NCI-H226 (cell line): Measurements from ENCODE around the gene IMMP2L.

Experiments used
- DNase-seq: peaks from one replicate; pipeline ENCODE4 v3.0.0-alpha.2; 2015

Gene IMMP2L

GRCh38 chr7:110894111-110894510, 668.2 kb downstream of the IMMP2L start:
- no peak for DNase-seq

- no peak for DNase-seq
These were observed 671.1 kb downstream of the IMMP2L start for GRCh38 chr7:110891197-110891596.

GRCh38 chr7:110890101-110890500, 672.2 kb downstream of the IMMP2L start:
- no peak for DNase-seq

- no peak for DNase-seq
These were observed 673.0 kb downstream of the IMMP2L start for GRCh38 chr7:110889335-110889734.

- no peak for DNase-seq
These were observed 673.7 kb downstream of the IMMP2L start for GRCh38 chr7:110888641-110889040.

- no peak for DNase-seq
These were observed 676.8 kb downstream of the IMMP2L start for GRCh38 chr7:110885474-110885873.

- DNase-seq = no peak
These were observed 680.6 kb downstream of the IMMP2L start for GRCh38 chr7:110881721-110882120.

- no peak for DNase-seq
These were observed 681.3 kb downstream of the IMMP2L start for GRCh38 chr7:110880971-110881370.

GRCh38 chr7:110877016-110877415, 685.3 kb downstream of the IMMP2L start:
- peak; percentile 16 for DNase-seq

- no peak for DNase-seq
These were observed 686.9 kb downstream of the IMMP2L start for GRCh38 chr7:110875346-110875745.

- DNase-seq = no peak
These were observed 690.4 kb downstream of the IMMP2L start for GRCh38 chr7:110871856-110872255.

- no peak for DNase-seq
These were observed 691.4 kb downstream of the IMMP2L start for GRCh38 chr7:110870926-110871325.

- DNase-seq = no peak
These were observed 693.8 kb downstream of the IMMP2L start for GRCh38 chr7:110868458-110868857.

GRCh38 chr7:110867771-110868170, 694.5 kb downstream of the IMMP2L start:
- no peak for DNase-seq

GRCh38 chr7:110863258-110863657, 699.0 kb downstream of the IMMP2L start:
- DNase-seq = no peak

GRCh38 chr7:110861163-110861562, 701.1 kb downstream of the IMMP2L start:
- DNase-seq = peak; percentile 24

- no peak for DNase-seq
These were observed 705.2 kb downstream of the IMMP2L start for GRCh38 chr7:110857106-110857505.

- DNase-seq = no peak
These were observed 705.6 kb downstream of the IMMP2L start for GRCh38 chr7:110856704-110857103.

GRCh38 chr7:110854651-110855050, 707.6 kb downstream of the IMMP2L start:
- no peak for DNase-seq

GRCh38 chr7:110854166-110854565, 708.1 kb downstream of the IMMP2L start:
- DNase-seq = no peak

GRCh38 chr7:110853263-110853662, 709.0 kb downstream of the IMMP2L start:
- DNase-seq = no peak

- peak; percentile 83 for DNase-seq
These were observed 709.9 kb downstream of the IMMP2L start for GRCh38 chr7:110852156-110852940.

- no peak for DNase-seq
These were observed 712.1 kb downstream of the IMMP2L start for GRCh38 chr7:110850224-110850623.

- no peak for DNase-seq
These were observed 719.5 kb downstream of the IMMP2L start for GRCh38 chr7:110842796-110843195.
